ENCODE results near the gene EML6. TPM values are rescaled to one million over a fixed set of nuclear protein-coding genes. Genes with fewer than 3 reads are reported as not detected.

The EML6 gene
- total RNA-seq, 1 experiment from 2014 or later = 1.5 TPM

DNA sequence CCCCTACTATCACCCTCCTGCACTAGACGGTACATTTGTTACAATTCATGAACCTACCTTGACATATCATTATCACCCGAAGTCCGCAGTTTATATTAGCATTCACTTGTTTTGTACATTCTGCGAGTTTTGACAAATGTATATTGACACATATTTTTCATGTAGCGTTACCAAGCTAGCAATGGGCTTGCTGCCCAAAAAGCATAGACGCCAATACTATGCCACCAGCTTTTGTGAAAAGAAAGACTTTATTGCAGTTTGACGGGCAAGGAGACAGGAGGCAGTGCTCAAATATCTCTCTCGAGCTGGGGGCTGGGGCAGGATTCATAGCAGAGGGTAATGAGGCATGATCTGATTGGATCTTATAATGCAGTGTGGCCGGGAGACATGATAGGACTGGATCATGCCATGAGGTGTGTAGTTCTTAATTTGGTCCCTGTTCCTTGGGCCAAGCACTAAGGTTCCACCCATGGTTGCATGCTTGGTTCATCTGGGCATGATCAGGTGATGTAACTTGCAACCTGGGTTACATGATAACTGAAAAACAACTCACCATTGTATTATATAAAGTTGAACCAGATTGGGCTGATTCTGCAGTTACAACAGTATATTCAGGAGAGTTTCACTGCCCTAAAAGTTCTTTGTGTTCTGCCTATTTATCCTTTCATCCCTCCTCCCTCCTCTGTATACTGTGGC, 164.5 kb downstream of the EML6 start:
- no peak overlapping the region for H3K56ac ChIP-seq (ENCODE audit: insufficient read length, low read depth, low read length)
- no peak overlapping the region for H3K14ac ChIP-seq (ENCODE audit: insufficient read depth, low read length)
- Mint-ChIP-seq H3K9me3 (no peaks in the 10 kb centered on the region; a peak in 1 of 5 replicates), H3K36me3 (ENCODE audit: insufficient read depth in 1 of 3, low read depth in 3 of 3) (no peaks in the 10 kb centered on the region), H3K27ac (no peak overlapping the region), H3K4me3 (no peak overlapping the region), H3K4me1 (no peaks in the 10 kb centered on the region), H3K27me3 (ENCODE audit: low read depth) (no peaks in the 10 kb centered on the region)
- no peak overlapping the region for H4K8ac ChIP-seq (replicated peaks; ENCODE audit: insufficient read length, low read depth, low read length)
- no peak overlapping the region for H2AFZ ChIP-seq (ENCODE audit: low read length)
- H4K5ac ChIP-seq (ENCODE audit: insufficient read length, low read depth, low read length) = no peak overlapping the region
- H3K4ac ChIP-seq (ENCODE audit: low read depth, low read length) = no peak overlapping the region
- no peak overlapping the region for H3K23ac ChIP-seq (ENCODE audit: insufficient read length, low read depth, low read length)
- H2BK12ac ChIP-seq (ENCODE audit: insufficient read length, low read depth, low read length) = no peak overlapping the region
- no peaks in the 10 kb centered on the region for H3K79me1 ChIP-seq (ENCODE audit: insufficient read depth, low read depth, low read length, poor library complexity, severe bottlenecking)
- H3K27me3 ChIP-seq (ENCODE audit: insufficient read depth, low read length) = no peaks in the 10 kb centered on the region
- H4K91ac ChIP-seq (ENCODE audit: insufficient read length, low read depth, low read length) = no peak overlapping the region
- TF ChIP-seq, protein P1, sequence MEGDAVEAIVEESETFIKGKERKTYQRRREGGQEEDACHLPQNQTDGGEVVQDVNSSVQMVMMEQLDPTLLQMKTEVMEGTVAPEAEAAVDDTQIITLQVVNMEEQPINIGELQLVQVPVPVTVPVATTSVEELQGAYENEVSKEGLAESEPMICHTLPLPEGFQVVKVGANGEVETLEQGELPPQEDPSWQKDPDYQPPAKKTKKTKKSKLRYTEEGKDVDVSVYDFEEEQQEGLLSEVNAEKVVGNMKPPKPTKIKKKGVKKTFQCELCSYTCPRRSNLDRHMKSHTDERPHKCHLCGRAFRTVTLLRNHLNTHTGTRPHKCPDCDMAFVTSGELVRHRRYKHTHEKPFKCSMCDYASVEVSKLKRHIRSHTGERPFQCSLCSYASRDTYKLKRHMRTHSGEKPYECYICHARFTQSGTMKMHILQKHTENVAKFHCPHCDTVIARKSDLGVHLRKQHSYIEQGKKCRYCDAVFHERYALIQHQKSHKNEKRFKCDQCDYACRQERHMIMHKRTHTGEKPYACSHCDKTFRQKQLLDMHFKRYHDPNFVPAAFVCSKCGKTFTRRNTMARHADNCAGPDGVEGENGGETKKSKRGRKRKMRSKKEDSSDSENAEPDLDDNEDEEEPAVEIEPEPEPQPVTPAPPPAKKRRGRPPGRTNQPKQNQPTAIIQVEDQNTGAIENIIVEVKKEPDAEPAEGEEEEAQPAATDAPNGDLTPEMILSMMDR (conservative IDR thresholded peaks at IDR 0.05) = no peak
- no peaks in the 10 kb centered on the region for H3K79me2 ChIP-seq (ENCODE audit: insufficient read depth, low read length)
- H2BK5ac ChIP-seq (ENCODE audit: insufficient read length, low read length) = no peak overlapping the region
- H3T11ph ChIP-seq (ENCODE audit: low read length) = no peak overlapping the region
- no peaks in the 10 kb centered on the region for H3K9me3 ChIP-seq (ENCODE audit: control insufficient read depth, low read depth, low read length)
- no peak for DNase-seq
- no peak overlapping the region for H3K27ac ChIP-seq (ENCODE audit: insufficient read length, low read depth, low read length)
- H2BK15ac ChIP-seq (ENCODE audit: low read depth, low read length) = no peak overlapping the region
- H2BK120ac ChIP-seq (ENCODE audit: low read depth, low read length, poor library complexity, severe bottlenecking) = no peak overlapping the region
- no CpG with 5 or more reads among the region's 9 CpGs for WGBS (ENCODE audit: extremely low coverage, insufficient read length, low lambda C conversion rate)
- no peaks in the 10 kb centered on the region for H3K4me1 ChIP-seq (ENCODE audit: insufficient read depth, low read length)
- H3K23me2 ChIP-seq (ENCODE audit: insufficient read length, low read depth, low read length, poor library complexity, severe bottlenecking) = no peaks in the 10 kb centered on the region
- H3K4me2 ChIP-seq (ENCODE audit: insufficient read depth, insufficient read length, low read length) = no peak overlapping the region
- no peak overlapping the region for H2AK5ac ChIP-seq (ENCODE audit: insufficient read length, low read length)
- no peak overlapping the region for H3K9ac ChIP-seq (ENCODE audit: extremely low read depth, insufficient read length, low read length)
- H3K18ac ChIP-seq (ENCODE audit: insufficient read length, low read depth, low read length) = no peak overlapping the region
- no peak overlapping the region for H2BK20ac ChIP-seq (ENCODE audit: low read depth, low read length, poor library complexity, severe bottlenecking)
- no peaks in the 10 kb centered on the region for H4K20me1 ChIP-seq (ENCODE audit: control insufficient read depth, insufficient read depth, insufficient read length)
